ENCODE results near the gene AUP1.

- TF ChIP-seq CTCF (conservative IDR thresholded peaks at IDR 0.05; ENCODE audit: low read depth in 2 of 2): no peak
- TF ChIP-seq EZH2 (IDR thresholded peaks at IDR 0.05; ENCODE audit: low read depth, unreplicated experiment): no peak
- TF ChIP-seq POLR2AphosphoS5 (IDR thresholded peaks at IDR 0.05; ENCODE audit: low read depth): peak; percentile 89
- TF ChIP-seq CREB1 (CRISPR knock-in tag; IDR thresholded peaks at IDR 0.05; ENCODE audit: low read depth): peak; percentile 52
These were observed at the start of gene AUP1, which contains the start of gene HTRA2 for GRCh38 chr2:74529357-74530238.
